ENCODE results near the gene SYCP2.
"Not testable (repeated sequence)": the region's sequence is repeated elsewhere in the genome, so short reads cannot be mapped to it uniquely, and the experiment has no call there.

The SYCP2 gene

DNA sequence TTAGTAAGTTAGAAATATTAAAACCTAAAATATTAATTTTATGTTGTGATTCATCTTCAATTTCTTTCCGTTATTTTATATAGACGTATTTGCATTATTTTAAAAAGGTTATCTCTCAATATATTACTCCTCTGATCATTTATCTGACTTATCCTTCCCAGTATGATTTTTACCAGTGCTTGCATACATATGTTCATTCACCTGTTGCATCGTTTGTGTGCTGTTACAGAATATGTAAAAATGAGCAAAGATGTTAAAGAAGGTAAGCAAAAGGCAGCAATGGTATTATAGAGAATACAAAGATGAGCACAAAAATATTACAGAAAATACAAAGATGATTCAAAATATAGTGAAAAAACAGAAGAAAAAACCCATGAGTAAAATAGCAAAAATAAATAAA is 48.9 kb downstream of the SYCP2 start:
- Histone ChIP-seq H3K9ac (no peak overlapping the region), H3K27ac (no peak overlapping the region), H3K36me3 (peaks cover 60% of the 10 kb centered on the region), H3K4me1 (no peaks in the 10 kb centered on the region), H3K27me3 (no peaks in the 10 kb centered on the region), H3K9me3 (no peaks in the 10 kb centered on the region), H4K20me1 (no peaks in the 10 kb centered on the region), H3K4me2 (no peak overlapping the region), H3K4me3 (no peak overlapping the region)
- TF ChIP-seq Cebpa-rat (IDR thresholded peaks at IDR 0.05), result no peak

DNA sequence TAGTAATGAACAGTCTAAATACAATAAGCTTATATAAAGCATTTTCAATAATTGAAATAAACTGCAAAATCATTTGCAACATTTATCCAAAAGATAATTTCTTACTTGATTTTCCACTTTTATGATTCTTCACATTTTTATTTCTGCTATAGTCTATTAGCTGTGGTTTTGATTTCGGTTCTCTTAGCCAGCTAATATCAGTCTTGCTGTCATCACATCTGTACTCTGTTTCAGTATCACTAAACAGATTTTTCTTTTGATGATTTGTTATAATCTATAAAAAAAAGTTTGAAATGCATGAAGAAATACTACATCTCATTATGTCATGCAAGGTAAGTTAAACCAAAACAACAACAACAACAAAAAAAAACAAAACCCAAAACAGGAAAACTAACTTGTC is 53.2 kb downstream of the SYCP2 start:
- H3K4me2 ChIP-seq, result no peak overlapping the region
- H3K9me3 ChIP-seq, result no peaks in the 10 kb centered on the region
- no peak overlapping the region for H3K4me3 ChIP-seq
- no peaks in the 10 kb centered on the region for H3K27me3 ChIP-seq
- H3K9ac ChIP-seq, result no peak overlapping the region
- peaks cover 13% of the 10 kb centered on the region; the same call in 1 of the 2 replicates for H4K20me1 ChIP-seq
- no peaks in the 10 kb centered on the region for H3K4me1 ChIP-seq
- peaks cover 69% of the 10 kb centered on the region for H3K36me3 ChIP-seq
- no peak overlapping the region for H3K27ac ChIP-seq
- no peak for TF ChIP-seq Cebpa-rat (IDR thresholded peaks at IDR 0.05)

DNA sequence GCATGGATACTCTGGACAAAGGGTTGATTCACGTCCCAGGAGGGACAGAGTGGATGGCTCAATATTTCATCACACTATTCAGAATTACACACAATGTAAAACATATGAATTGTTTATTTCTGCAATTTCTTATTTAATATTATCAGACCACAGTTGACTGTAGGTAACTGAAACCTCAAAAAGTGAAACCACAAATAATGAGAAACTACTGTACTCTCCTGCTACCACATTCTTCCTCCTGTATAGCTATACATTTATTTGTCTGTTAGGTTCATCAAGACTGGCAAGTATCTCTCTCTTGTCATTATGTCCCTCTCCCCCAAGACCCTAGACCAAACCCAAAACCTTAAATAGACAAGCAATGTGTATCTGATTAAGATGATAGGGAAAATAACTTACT is 60.0 kb downstream of the SYCP2 start:
- H3K4me3 ChIP-seq, result no peak overlapping the region
- H3K36me3 ChIP-seq, result peaks cover 78% of the 10 kb centered on the region
- H3K27me3 ChIP-seq, result no peaks in the 10 kb centered on the region
- H3K27ac ChIP-seq, result no peak overlapping the region
- H3K9ac ChIP-seq, result no peak overlapping the region
- peaks cover 42% of the 10 kb centered on the region for H4K20me1 ChIP-seq
- H3K9me3 ChIP-seq, result no peaks in the 10 kb centered on the region
- TF ChIP-seq Cebpa-rat (IDR thresholded peaks at IDR 0.05), result no peak
- no peaks in the 10 kb centered on the region for H3K4me1 ChIP-seq
- H3K4me2 ChIP-seq, result no peak overlapping the region

DNA sequence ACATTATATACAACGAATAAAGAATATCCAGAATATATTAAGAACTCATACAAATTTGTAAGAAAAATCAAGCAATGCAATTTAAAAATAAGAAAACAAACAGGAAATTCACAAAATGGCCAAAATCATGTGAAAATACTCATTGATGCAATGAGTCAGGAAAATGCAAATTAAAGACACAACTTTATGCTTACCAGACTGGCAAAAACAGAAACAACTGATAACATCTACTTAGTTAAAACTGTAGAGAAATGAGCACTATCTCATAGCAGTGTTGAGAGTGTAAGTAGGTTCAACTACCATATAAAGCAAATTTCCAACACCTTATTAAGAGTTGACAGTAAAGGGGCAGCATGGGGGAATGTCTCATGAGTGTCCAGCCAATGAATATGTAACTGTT is 62.3 kb downstream of the SYCP2 start:
- Histone ChIP-seq H3K36me3 (peaks cover 74% of the 10 kb centered on the region), H3K4me1 (no peaks in the 10 kb centered on the region), H3K27me3 (no peaks in the 10 kb centered on the region), H3K4me3 (no peak overlapping the region), H3K9me3 (no peaks in the 10 kb centered on the region), H3K4me2 (no peak overlapping the region), H3K9ac (no peak overlapping the region), H4K20me1 (peaks cover 51% of the 10 kb centered on the region), H3K27ac (no peak overlapping the region)
- TF ChIP-seq Cebpa-rat (IDR thresholded peaks at IDR 0.05), result no peak

DNA sequence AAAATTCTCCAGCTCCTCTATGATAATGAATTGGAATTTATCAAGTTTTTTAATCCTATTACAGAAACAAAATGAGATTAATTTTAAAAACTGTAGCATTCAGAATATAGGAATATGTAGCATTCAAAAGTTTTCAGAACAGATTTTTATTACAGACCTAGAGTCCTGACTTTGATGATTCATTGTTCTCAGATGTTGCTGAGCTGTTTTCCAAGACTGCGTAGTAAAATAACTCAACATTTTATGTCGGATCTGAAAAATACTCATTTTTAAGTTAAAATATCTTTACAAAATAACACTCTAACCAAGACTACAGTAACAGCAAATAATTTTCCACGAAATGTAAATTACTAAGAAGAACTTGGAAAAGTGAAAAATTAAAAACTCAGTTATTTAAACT is 67.1 kb downstream of the SYCP2 start:
- Histone ChIP-seq H3K36me3 (peaks cover 69% of the 10 kb centered on the region), H3K27ac (no peak overlapping the region), H3K9me3 (no peaks in the 10 kb centered on the region), H3K27me3 (no peaks in the 10 kb centered on the region), H3K4me2 (no peak overlapping the region), H3K4me3 (no peak overlapping the region), H3K9ac (no peak overlapping the region), H3K4me1 (no peaks in the 10 kb centered on the region), H4K20me1 (peaks cover 48% of the 10 kb centered on the region)
- no peak for TF ChIP-seq Cebpa-rat (IDR thresholded peaks at IDR 0.05)

DNA sequence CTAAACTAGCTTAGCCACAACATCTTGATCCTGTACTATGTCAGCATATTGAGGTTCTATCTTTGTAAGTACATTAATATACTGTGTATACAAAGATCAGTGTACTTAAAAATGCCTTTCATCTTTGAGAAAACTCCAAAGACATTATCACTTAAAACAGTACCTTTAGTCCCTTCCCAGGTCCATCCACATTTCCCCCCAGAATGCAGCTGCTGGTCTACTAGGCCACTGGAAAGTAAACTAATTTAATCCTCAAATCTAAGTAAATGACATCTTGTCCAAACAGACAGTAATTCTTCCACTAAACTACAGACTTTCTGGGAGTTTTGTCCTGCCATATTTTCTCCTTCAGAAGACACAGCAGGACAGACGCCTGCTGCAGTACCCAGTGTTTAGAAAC is 68.7 kb downstream of the SYCP2 start:
- TF ChIP-seq Cebpa-rat (IDR thresholded peaks at IDR 0.05), result no peak
- H3K4me2 ChIP-seq, result no peak overlapping the region

DNA sequence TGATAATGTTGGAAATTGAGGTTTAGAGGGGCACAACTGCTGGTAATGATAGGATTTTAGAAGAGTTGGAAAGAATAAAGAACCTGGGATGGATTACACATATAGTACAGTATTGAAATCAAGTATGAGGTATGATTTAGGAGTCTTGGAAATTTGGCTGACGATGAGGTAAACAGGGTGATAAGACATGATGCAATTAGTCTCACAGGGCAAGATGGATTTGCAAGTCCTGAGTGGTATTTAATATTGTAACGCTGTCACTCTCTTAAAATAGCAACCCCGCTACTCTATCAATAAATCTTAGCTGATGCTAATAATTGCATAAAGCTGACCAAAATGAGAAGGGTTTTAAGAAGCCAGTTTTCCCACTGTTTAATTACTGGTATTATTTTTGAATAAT is 70.4 kb downstream of the SYCP2 start:
- Histone ChIP-seq H3K9me3 (no peaks in the 10 kb centered on the region), H3K27me3 (no peaks in the 10 kb centered on the region), H3K4me1 (no peaks in the 10 kb centered on the region), H4K20me1 (peaks cover 66% of the 10 kb centered on the region), H3K9ac (no peak overlapping the region), H3K4me3 (no peak overlapping the region), H3K4me2 (no peak overlapping the region), H3K27ac (no peak overlapping the region), H3K36me3 (peaks cover 72% of the 10 kb centered on the region)
- TF ChIP-seq Cebpa-rat (IDR thresholded peaks at IDR 0.05), result no peak

More for the DNA sequence above, 68.7 kb downstream of the SYCP2 start:
- no peaks in the 10 kb centered on the region for H3K9me3 ChIP-seq
- H3K4me3 ChIP-seq, result no peak overlapping the region
- H3K4me1 ChIP-seq, result no peaks in the 10 kb centered on the region
- no peaks in the 10 kb centered on the region for H3K27me3 ChIP-seq
- H3K36me3 ChIP-seq, result peaks cover 71% of the 10 kb centered on the region
- no peak overlapping the region for H3K9ac ChIP-seq
- H3K27ac ChIP-seq, result no peak overlapping the region
- peaks cover 53% of the 10 kb centered on the region for H4K20me1 ChIP-seq

DNA sequence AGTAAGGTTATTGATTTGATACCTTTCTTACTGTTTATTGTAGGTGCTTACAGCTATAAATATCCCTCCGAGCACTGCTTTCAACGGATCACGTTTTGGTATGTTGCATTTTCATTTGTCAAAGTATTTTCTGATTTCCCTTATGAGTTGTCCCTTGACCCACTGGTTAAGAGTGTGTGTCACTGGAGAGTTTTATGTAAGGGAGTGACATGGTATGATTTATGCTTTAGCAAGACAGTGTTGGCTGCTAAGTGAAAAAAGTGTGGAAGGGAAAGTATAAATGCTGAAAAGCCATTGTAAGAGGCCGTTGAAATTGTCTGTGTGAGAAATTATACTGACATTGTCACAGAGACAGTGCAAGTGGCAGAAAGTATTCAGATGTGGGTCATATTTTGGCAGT is 72.0 kb downstream of the SYCP2 start:
- no peaks in the 10 kb centered on the region for H3K27me3 ChIP-seq
- no peak overlapping the region for H3K27ac ChIP-seq
- H3K4me3 ChIP-seq, result no peak overlapping the region
- H3K4me1 ChIP-seq, result no peaks in the 10 kb centered on the region
- H4K20me1 ChIP-seq, result peaks cover 68% of the 10 kb centered on the region
- no peak for TF ChIP-seq Cebpa-rat (IDR thresholded peaks at IDR 0.05)
- H3K36me3 ChIP-seq, result peaks cover 76% of the 10 kb centered on the region
- no peaks in the 10 kb centered on the region for H3K9me3 ChIP-seq
- H3K4me2 ChIP-seq, result no peak overlapping the region
- no peak overlapping the region for H3K9ac ChIP-seq

DNA sequence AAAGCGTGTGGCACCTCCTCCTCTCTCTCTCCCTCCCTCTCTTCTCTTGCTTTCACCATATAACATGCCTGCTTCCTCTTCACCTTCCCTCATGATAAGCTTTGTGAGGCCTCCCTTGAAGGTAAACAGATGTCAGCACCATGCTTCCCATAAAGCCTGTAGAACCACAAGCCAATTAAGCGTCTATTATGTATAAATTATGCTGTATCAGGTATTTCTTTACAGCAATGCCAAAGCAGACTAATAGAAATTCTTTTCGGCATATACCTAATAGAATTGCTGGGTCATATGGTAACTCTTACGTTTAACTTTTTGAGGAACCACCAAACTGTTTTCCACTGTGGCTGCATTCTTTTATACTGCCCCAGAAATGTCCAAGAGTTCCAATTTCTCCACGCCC is 75.0 kb downstream of the SYCP2 start:
- H3K36me3 ChIP-seq, result peaks cover 82% of the 10 kb centered on the region
- H3K4me1 ChIP-seq, result no peaks in the 10 kb centered on the region
- H3K4me3 ChIP-seq, result no peak overlapping the region
- H3K27ac ChIP-seq, result no peak overlapping the region
- no peak for TF ChIP-seq Cebpa-rat (IDR thresholded peaks at IDR 0.05)
- no peak overlapping the region for H3K4me2 ChIP-seq
- H3K9ac ChIP-seq, result no peak overlapping the region
- peaks cover 62% of the 10 kb centered on the region for H4K20me1 ChIP-seq
- H3K9me3 ChIP-seq, result peaks cover 12% of the 10 kb centered on the region; the same call in 1 of the 2 replicates
- H3K27me3 ChIP-seq, result no peaks in the 10 kb centered on the region

DNA sequence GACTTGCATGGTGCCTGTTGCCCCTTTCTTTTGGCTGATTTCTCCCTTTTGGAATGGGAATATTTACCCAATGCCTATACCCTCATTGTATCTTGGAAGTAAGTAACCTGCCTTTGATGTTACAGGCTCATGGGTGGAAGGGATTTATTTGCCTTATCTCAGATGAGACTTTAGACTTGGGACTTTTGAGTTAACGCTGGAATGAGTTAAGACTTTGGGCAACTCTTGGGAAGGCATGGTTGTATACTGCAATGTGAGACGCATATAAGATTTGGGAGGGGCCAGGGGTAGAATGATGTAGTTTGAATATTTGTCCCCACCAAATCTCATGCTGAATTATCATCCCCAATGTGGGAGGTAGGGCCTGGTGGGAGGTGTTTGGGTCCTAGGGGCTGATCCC is 75.5 kb downstream of the SYCP2 start:
- Histone ChIP-seq H3K4me2 (no peak overlapping the region), H3K9me3 (peaks cover 14% of the 10 kb centered on the region; the same call in 1 of the 2 replicates), H3K27me3 (no peaks in the 10 kb centered on the region), H3K9ac (no peak overlapping the region), H3K4me1 (no peaks in the 10 kb centered on the region), H3K36me3 (peaks cover 83% of the 10 kb centered on the region), H4K20me1 (peaks cover 57% of the 10 kb centered on the region), H3K4me3 (no peak overlapping the region), H3K27ac (no peak overlapping the region)
- no peak for TF ChIP-seq Cebpa-rat (IDR thresholded peaks at IDR 0.05)

DNA sequence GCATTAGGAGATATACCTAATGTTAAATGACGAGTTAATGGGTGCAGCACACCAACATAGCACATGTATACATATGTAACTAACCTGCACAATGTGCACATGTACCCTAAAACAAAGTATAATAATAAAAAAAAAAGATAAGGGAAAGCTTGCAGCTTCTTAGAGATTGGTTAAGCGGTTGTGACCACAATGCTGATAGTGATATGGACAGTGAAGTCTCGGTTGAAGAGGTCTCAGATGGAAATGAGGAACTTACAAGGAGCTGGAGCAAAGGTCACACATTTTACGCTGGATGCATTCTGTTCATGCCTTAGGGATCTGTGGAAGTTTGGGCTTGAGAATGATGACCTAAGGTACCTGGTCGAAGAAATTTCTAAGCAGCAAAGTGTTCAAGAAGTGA is 76.5 kb downstream of the SYCP2 start:
- Histone ChIP-seq H3K36me3 (peaks cover 83% of the 10 kb centered on the region), H4K20me1 (peaks cover 47% of the 10 kb centered on the region), H3K9me3 (peaks cover 18% of the 10 kb centered on the region; the same call in 1 of the 2 replicates)
- not testable (repeated sequence) for H3K27ac ChIP-seq, H3K4me2 ChIP-seq, H3K9ac ChIP-seq, H3K27me3 ChIP-seq, H3K4me1 ChIP-seq, H3K4me3 ChIP-seq

DNA sequence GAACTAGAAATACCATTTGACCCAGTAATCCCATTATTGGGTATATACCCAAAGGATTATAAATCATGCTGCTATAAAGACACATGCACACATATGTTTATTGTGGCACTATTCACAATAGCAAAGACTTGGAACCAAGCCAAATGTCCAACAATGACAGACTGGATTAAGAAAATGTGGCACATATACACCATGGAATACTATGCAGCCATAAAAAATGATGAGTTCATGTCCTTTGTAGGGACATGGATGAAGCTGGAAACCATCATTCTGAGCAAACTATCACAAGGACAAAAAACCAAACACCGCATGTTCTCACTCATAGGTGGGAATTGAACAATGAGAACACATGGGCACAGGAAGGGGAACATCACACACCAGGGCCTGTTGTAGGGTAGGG is 76.9 kb downstream of the SYCP2 start:
- not testable (repeated sequence) for H3K4me2 ChIP-seq, H3K27me3 ChIP-seq, H3K4me3 ChIP-seq, H3K4me1 ChIP-seq, H3K9ac ChIP-seq, H3K27ac ChIP-seq
- H3K36me3 ChIP-seq, result peaks cover 83% of the 10 kb centered on the region
- H3K9me3 ChIP-seq, result peaks cover 18% of the 10 kb centered on the region; the same call in 1 of the 2 replicates
- H4K20me1 ChIP-seq, result peaks cover 44% of the 10 kb centered on the region

Data from BLaER1 (cell line).